OCI-LY3 (cell line): ENCODE data around the gene INPP5A.

Source experiments
- H2AFZ ChIP-seq: fragments of 200-600, 300-600 bp; shearing (Covaris generic); 2 replicates; pipeline ENCODE4 v1.6.0; 2014; ENCODE audit warnings: antibody characterized with exemption, low read depth, low read length
- H3K27ac ChIP-seq: fragments of 200-600, 300-600 bp; sonication (generic); 2 replicates; pipeline ENCODE4 v1.5.1; 2014; ENCODE audit warnings: mild to moderate bottlenecking, low read length, moderate library complexity, mixed read lengths
- H3K27me3 ChIP-seq: fragments of 200-600, 300-600 bp; sonication (generic); 2 replicates; pipeline ENCODE4 v1.6.1; 2014; ENCODE audit warnings: low read depth, low read length, mixed read lengths
- H3K36me3 ChIP-seq: fragments of 200-600, 300-600 bp; sonication (generic); replicated peaks from 2 replicates; pipeline ENCODE3; 2014; ENCODE audit warnings: low read depth, low read length, mixed read lengths
- H3K4me1 ChIP-seq: fragments of 300-600, 200-600 bp; sonication (generic); 2 replicates; pipeline ENCODE4 v1.6.1; 2014; ENCODE audit warnings: low read length, mixed read lengths
- H3K4me2 ChIP-seq: fragments of 200-600, 300-600 bp; sonication (generic); 2 replicates; pipeline ENCODE4 v1.6.1; 2014; ENCODE audit warnings: low read length, mixed read lengths
- H3K4me3 ChIP-seq: fragments of 300-600, 200-600 bp; sonication (generic); 2 replicates; pipeline ENCODE4 v1.5.1; 2014; ENCODE audit warnings: antibody characterized with exemption, mild to moderate bottlenecking, low read length, moderate library complexity
- H3K79me2 ChIP-seq: fragments of 300-600, 200-600 bp; shearing (Covaris generic); 2 replicates; pipeline ENCODE4 v1.6.1; 2014; ENCODE audit warnings: mild to moderate bottlenecking, low read length, mixed read lengths
- H3K9ac ChIP-seq: fragments of 300-600, 200-600 bp; shearing (Covaris generic); 2 replicates; pipeline ENCODE4 v1.6.0; 2014; ENCODE audit warnings: mild to moderate bottlenecking, low read length, moderate library complexity
- H3K9me3 ChIP-seq: fragments of 200-600, 300-600 bp; shearing (Covaris generic); 2 replicates; pipeline ENCODE4 v1.6.1; 2014; ENCODE audit warnings: low read length, mixed read lengths; ENCODE audit not compliant: insufficient read depth
- H4K20me1 ChIP-seq: fragments of 200-600, 300-600 bp; sonication (generic); 2 replicates; pipeline ENCODE4 v1.6.1; 2016; ENCODE audit warnings: low read length, mixed read lengths; ENCODE audit not compliant: insufficient read depth
- EZH2phosphoT487 ChIP-seq: fragments of 200-600 bp; shearing (Covaris generic); IDR thresholded peaks from 2 replicates; pipeline ENCODE4 v1.6.1; 2018; ENCODE audit warnings: antibody characterized with exemption, mixed run types, low read depth
- TF ChIP-seq, protein P1 (sequence below): fragments of 200-600, 300-600 bp; sonication (generic); IDR thresholded peaks from 2 replicates; pipeline ENCODE4 v1.5.1; 2014; ENCODE audit warnings: antibody characterized with exemption, low read length, low read depth

Gene INPP5A

DNA sequence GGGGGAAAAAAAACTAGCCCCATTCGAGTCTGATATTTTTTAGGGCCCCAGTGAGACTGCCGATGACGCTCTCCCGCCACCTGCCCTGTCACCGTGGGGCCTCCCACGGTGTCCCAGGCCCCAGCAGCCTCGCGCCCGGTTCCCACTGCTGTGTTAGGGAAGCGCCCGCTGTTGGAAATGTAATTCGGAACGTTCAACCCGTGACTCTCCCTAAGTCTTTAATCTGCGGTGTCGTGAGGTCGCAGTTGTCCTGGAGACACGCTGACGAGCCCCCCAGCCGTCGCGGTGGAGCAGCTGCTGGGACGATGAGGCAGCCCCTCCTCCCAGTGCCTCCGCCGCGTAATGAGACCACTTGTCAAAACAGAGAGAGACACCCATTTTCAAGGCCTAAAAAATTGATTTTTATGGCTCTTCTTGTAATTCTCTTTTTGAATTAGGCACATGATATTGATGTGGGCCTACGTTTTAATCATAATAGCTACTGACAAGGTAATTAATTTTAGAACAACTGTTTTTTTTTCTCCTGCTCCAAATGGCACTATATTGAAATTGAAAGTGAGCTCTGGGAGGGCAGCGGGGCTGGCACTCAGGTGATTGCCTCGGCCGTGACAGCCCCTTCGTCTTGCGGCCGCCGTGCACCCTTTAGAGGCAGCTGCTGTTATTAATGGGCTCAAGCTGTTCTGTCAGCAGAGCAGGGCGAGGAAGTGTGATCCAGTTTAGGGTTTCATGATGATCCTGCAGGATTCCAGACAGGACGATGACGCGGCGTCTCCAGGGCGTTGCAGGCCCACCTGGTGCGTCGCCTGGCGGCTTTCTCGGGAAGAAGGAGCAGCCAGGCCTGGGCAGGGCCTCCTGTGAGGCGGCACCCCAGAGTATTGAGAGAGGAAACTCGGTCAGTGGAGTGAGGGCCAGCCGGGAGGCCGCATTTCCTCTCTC, 185.1 kb downstream of the INPP5A start:
- H3K79me2 ChIP-seq, result no peaks in the 10 kb centered on the region
- no peak overlapping the region for H2AFZ ChIP-seq
- no peaks in the 10 kb centered on the region for H3K4me1 ChIP-seq
- no peaks in the 10 kb centered on the region for H3K27me3 ChIP-seq
- H3K36me3 ChIP-seq, result no peaks in the 10 kb centered on the region
- TF ChIP-seq, protein P1, sequence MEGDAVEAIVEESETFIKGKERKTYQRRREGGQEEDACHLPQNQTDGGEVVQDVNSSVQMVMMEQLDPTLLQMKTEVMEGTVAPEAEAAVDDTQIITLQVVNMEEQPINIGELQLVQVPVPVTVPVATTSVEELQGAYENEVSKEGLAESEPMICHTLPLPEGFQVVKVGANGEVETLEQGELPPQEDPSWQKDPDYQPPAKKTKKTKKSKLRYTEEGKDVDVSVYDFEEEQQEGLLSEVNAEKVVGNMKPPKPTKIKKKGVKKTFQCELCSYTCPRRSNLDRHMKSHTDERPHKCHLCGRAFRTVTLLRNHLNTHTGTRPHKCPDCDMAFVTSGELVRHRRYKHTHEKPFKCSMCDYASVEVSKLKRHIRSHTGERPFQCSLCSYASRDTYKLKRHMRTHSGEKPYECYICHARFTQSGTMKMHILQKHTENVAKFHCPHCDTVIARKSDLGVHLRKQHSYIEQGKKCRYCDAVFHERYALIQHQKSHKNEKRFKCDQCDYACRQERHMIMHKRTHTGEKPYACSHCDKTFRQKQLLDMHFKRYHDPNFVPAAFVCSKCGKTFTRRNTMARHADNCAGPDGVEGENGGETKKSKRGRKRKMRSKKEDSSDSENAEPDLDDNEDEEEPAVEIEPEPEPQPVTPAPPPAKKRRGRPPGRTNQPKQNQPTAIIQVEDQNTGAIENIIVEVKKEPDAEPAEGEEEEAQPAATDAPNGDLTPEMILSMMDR, result no peak
- TF ChIP-seq EZH2phosphoT487, result no peak
- no peaks in the 10 kb centered on the region for H3K9me3 ChIP-seq
- H3K4me2 ChIP-seq, result no peak overlapping the region
- no peaks in the 10 kb centered on the region for H4K20me1 ChIP-seq
- no peak overlapping the region for H3K27ac ChIP-seq
- H3K4me3 ChIP-seq, result no peak overlapping the region
- H3K9ac ChIP-seq, result no peak overlapping the region

DNA sequence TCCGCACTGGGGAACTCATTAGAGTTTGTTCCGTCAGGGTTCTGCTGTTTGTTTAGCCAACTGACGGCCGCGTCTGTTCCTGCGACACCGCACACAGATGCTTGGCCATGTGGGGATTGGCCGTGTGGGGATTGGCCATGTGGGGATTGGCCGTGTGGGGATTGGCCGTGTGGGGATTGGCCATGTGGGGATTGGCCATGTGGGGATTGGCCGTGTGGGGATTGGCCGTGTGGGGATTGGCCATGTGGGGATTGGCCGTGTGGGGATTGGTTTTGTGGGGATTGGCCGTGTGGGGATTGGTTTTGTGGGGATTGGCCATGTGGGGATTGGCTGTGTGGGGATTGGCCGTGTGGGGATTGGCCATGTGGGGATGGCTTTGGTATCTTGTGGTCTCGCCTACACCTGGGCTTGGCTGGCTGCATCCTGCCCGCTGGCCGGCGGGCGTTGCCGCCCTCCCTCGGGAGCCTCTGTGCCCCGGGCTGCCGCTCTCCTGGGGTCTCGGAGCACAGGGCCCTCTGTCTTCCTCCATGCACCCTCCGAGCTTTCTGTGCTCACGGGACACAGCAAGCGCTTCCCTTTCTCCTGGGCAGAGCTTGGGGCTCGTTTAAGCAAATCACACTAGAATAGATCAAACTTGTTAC, 185.9 kb downstream of the INPP5A start:
- no peak overlapping the region for H3K4me3 ChIP-seq
- no peak overlapping the region for H3K4me2 ChIP-seq
- no peak for TF ChIP-seq EZH2phosphoT487
- TF ChIP-seq, protein P1, result no peak
- no peaks in the 10 kb centered on the region for H3K9me3 ChIP-seq
- H3K9ac ChIP-seq, result no peak overlapping the region
- H2AFZ ChIP-seq, result no peak overlapping the region
- H3K4me1 ChIP-seq, result no peaks in the 10 kb centered on the region
- H3K79me2 ChIP-seq, result no peaks in the 10 kb centered on the region
- H3K36me3 ChIP-seq, result no peaks in the 10 kb centered on the region
- H3K27ac ChIP-seq, result no peak overlapping the region
- no peaks in the 10 kb centered on the region for H3K27me3 ChIP-seq
- H4K20me1 ChIP-seq, result no peaks in the 10 kb centered on the region

DNA sequence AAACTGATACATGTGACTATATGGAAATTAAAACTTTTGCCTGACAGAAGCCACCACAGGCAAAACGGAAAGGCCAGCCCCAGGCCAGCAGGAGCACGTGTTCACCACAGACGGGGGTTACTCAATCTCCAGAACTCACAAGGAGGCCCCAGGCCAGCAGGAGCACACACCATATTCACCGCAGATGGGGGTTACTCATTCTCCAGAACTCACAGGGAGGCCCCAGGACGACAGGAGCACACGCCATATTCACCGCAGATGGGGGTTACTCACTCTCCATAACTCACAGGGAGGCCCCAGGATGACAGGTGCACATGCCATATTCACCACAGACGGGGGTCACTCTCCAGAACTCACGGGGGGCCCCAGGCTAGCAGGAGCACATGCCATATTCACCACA, 186.9 kb downstream of the INPP5A start:
- Histone ChIP-seq H3K9me3 (no peaks in the 10 kb centered on the region), H2AFZ (no peak overlapping the region), H3K27me3 (no peaks in the 10 kb centered on the region), H4K20me1 (no peaks in the 10 kb centered on the region), H3K36me3 (no peaks in the 10 kb centered on the region), H3K9ac (no peak overlapping the region), H3K79me2 (no peaks in the 10 kb centered on the region), H3K4me2 (no peak overlapping the region), H3K27ac (no peak overlapping the region), H3K4me1 (no peaks in the 10 kb centered on the region), H3K4me3 (no peak overlapping the region)
- TF ChIP-seq EZH2phosphoT487, result no peak
- TF ChIP-seq, protein P1, result no peak

DNA sequence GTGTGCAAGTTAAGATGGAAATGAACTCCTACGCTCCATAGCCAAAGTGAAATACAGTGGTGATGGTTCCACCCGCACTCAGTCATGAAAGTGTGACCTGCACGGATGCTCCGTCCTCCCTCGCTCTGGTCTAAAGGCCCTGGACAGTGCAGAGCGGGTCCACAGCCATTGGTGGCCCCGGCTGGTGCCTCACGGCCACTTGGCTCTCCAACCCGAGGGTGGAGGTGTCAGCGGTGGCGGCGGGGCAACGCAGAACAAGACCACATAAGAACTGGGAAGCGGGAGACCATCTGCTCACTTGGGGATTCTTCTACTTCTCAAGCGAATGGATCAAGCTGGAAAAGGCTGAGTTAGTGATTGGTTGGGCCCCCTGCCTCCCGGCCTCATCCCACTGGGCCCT, 187.6 kb downstream of the INPP5A start:
- no peak overlapping the region for H3K4me3 ChIP-seq
- no peaks in the 10 kb centered on the region for H3K9me3 ChIP-seq
- H3K27me3 ChIP-seq, result no peaks in the 10 kb centered on the region
- TF ChIP-seq EZH2phosphoT487, result no peak
- TF ChIP-seq, protein P1, result no peak
- no peak overlapping the region for H3K27ac ChIP-seq
- H3K79me2 ChIP-seq, result no peaks in the 10 kb centered on the region
- no peak overlapping the region for H3K9ac ChIP-seq
- no peaks in the 10 kb centered on the region for H3K36me3 ChIP-seq
- H4K20me1 ChIP-seq, result no peaks in the 10 kb centered on the region
- no peak overlapping the region for H2AFZ ChIP-seq
- H3K4me1 ChIP-seq, result no peaks in the 10 kb centered on the region
- H3K4me2 ChIP-seq, result no peak overlapping the region
